Stimulated activated CD8-positive, alpha-beta memory T cell treated with anti-CD3 and anti-CD28 coated beads, Interleukin-12 subunit alpha, Interleukin-12 subunit beta, amount 100 ng/mL, for 24 hours (primary cell): ENCODE measurements around the gene TNFSF9.
A peak's percentile ranks its signal among the peaks of the same experiment; 100 is the strongest.

Experiments used
- DNase-seq: peaks from one replicate; pipeline ENCODE4 v3.0.0-alpha.2; 2020; ENCODE audit errors: extremely low read depth

The TNFSF9 gene, protein sequence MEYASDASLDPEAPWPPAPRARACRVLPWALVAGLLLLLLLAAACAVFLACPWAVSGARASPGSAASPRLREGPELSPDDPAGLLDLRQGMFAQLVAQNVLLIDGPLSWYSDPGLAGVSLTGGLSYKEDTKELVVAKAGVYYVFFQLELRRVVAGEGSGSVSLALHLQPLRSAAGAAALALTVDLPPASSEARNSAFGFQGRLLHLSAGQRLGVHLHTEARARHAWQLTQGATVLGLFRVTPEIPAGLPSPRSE

DNA sequence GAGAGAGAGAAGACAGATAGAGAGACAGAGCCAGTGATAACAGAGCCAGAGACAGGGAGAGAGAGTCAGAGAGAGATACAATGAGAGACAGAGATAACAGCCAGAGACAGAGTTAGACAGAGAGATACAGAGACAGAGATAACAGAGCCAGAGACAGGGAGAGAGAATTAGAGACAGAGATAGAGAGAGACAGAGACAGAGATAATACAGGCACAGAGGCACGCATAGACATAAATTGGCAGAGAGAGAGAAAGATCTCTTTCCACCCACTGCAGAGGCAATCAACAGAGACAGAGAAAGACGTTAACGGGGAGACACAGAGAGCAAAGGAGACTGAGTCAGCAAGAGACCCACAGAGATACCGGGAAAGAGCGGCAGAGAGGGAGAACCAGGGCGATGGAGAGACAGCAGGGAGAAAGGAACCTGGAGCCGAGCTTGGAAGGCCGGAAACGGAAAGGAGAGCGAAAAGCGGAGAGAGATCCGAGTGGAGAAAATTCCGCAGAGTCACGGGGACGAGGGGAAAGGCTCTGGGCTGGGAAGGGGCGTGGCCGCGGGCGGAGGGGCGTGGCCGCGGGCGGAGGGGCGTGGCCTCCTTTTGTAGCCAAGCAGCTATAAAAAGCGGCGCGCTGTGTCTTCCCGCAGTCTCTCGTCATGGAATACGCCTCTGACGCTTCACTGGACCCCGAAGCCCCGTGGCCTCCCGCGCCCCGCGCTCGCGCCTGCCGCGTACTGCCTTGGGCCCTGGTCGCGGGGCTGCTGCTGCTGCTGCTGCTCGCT, at the start of gene TNFSF9:
TNFSF9 (plus strand) TSS at position 641 of the 777 bp plus-strand sequence; CDS start at position 652, 11 bp downstream.
- peak; percentile 60 for DNase-seq

DNA sequence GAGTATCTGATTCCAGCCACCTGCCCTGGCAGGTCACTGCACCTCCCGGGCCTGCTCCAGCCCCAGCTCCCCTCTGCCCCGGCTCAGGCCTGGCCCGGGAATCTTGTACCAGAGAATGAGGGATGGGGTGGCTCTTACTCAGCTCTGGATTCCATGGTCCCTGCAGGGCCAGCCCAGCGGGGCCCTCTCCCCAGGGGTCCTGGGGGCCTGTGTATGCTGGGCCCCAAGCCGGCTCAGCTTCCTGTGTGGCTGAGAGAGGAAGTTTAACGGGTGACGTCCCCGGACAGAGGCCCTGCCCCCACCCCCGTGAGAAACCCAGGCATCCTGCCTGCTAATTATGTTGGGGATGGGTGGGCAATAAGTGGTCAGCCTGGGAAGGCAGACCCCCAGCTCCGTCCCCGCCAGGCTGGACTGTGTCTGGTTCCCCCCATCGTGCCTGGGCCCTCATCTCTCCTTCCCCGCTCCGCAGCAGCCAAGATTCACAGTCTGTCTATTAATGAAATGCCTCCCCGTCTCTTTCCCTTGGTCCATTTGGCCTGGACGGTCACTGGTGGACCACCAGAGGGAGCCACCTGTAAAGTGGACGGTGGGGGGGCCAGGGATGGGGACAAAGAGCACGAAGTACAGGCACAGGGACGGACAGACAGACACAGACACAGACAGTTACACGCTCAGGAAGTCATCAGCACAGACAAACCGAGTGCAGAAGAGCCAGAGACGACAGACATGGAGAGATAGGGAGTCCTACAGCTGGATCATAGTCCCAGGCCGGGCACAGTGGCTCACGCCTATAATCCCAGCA, 49.1 kb upstream of the TNFSF9 start, which contains the start of gene DENND1C:
DENND1C (minus strand) TSS at position 247 of the 802 bp plus-strand sequence; CDS start at position 155, 92 bp downstream.
- no peak for DNase-seq

DNA sequence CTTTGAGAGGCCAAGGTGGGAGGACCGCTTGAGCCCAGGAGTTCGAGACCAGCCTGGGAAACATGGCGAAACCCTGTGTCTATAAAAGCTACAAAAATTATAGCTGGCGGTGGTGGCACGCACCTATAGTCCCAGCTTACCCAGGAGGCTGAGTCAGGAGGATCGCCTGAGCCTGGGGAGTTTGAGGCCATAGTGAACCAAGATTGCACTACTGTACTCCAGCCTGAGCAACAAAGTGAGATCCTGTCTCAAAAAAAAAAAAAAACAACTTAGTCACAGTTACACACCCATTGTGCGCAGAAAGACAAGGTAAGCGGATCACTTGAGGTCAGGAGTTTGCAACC, 48.5 kb upstream of the TNFSF9 start:
- DNase-seq: no peak

DNA sequence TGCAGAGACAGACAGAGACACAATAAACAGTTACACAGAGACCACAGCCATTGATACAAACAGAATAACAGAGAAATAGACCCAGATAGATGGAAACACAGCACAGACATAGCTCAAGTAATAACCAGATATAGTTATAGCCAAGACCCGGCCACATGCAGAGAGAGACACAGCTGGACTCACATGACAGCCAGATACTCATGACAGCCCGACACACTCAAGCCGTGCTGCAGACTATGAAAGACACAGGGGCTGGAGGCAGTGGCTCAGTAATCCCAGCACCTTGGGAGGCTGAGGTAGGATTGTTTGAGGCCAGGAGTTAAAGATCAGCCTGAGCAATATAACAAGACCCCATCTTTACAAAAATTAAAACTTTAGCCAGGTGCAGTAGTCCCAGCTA, 47.6 kb upstream of the TNFSF9 start:
- DNase-seq: no peak

DNA sequence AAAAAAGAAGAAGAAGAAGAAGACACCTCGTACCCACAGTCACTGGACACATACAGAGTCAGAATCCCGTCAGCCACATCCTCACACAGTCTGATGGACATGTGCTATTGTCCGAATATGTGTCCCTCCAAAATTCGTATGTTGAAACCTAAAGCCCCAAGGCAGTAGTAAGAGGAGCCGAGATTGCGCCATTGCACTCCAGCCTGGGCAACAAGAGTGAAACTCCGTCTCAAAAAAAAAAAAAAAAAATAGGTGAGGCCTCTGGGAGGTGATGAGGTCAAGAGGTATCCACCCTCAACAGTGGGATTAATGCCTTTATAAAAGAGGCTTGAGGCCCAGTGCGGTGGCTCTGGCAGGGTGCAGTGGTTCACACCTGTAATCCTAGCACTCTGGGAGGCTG, 46.6 kb upstream of the TNFSF9 start:
- DNase-seq: no peak

DNA sequence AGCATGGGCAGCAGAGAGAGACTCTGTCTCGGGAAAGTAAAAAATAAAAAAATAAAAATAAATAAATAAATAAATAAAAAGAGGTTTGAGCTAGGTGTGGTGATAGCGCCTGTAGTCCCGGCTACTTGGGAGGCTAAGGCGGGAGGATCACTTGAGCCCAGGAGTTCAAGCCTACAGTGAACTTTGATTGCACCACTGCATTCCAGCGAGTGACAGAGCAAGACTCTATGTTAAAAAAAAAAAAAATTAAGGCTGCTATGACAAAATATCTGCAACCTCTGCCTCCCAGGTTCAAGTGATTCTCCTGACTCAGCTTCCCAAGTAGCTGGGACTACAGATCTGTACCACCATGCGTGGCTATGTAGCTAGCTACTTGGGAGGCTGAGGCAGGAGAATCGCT, 46.0 kb upstream of the TNFSF9 start:
- DNase-seq: no peak

DNA sequence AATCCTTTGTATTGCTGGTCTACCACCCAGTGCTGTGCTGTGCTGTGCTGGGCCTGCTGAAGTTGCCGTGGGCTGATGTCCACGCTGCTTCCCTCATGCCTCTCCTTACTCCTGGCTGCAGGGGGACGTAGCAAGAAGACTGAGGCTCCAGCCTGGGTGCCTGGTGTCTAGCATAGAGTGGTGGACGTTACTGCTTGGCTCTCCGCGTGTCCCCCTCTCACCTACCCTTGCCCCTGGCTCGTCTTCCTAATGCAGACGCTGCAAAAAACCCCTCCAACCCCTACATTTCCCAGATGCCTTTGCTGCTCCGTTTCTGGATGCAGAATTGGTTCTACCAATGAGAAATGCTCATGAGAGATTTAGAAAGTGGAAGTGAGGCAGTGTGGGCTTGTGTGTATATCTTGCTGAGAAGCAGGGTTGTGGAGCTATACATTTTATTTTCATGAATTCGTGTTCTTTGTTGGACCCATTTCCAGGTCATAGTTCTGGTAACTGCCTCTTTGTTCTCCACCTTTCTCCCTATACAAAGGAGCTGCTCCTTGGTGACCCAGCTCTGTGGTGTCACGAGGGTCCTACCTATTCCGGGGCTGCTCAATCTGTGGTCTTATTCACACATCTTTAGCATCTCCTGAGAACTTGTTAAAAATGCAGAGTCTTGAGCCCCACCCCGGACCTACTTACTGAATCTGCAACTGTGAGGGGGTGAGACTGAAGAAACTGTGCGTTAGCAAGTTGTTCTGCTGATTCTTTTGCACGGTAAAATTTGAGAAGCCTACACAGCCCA, 41.4 kb upstream of the TNFSF9 start:
- DNase-seq: no peak

DNA sequence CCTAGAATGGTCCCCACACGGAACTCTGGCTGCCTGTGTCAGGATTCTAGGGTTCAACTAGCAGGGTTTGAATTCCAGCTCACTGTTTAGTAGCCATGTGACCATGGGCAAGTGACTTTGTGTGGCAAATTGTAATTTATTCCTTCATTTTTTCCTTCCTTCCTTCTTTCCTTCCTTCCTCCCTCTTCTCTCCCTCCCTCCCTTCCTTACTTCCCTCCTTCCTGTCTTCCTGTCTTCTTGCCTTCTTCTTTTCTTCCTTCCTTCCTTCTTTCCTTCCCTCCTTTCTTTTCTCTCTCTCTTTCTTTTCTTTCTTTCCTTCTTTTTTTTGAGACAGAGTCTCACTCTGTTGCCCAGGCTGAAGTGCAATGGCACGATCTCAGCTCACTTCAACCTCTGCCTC, 40.7 kb upstream of the TNFSF9 start:
- no peak for DNase-seq

DNA sequence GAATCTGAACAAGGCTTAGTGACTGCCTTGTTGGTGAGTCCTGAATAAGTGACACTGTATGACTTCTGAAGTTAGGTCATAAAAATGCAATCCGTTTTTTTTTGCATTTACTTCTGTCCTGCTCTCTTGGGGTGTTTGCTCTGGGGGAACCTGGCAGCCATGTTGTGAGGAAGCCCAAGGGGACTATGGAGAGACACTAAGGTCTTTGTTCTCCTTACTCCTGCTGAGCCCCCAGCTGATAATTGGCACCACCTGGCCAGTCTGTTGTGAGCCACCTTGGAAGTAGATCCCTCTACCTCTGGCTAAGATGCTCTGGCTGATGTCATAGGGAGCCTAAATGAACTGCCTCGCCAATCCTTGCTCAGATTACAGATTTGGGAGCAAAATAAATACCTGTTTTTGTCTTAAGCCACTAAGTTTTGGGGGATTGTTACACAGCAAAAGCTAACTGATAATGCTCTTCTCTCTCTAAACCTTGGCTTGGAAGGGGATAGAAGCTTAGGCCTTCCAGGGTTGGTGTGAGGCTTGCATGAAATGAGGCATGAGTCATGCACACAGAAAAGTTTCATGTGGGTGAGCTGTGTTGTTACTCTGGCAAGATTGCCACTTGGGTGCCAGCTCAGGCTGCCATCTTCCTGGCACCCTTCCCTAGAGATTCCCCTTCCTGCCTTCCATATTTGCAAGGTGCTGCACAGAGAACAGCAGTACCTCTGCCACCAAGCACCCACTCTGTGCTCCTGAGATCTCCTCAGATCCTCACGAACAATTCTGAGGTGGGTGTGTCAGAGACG, 38.8 kb upstream of the TNFSF9 start:
- no peak for DNase-seq

DNA sequence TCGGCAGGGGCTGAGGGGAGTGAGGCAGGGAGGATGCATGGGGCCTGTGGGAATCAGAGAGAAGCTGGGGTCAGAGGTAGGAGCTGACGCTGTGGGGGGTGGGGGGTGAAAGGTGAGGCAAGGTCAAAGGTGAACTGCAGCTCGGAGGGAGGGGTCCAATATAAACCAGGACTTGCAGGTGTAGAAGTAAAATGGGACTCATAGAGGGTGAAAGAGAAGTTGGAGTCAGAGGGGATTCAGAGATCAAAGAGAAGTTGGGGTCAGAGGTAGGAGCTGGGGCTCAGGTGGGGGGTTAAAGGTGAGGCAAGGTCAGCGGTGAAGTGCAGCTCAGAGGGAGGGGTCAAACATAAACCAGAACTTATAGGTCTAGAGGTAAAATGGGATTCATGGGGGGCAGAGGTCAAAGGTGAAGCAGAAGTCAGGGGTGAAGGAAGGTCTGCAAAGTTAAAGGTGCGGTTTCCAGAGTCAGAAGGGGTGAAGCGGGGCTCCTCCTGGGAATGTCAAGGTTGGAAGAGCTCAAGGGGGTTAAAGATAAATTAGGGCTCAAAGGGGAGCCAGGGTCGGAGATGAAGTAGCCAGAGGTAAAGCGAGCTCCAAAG, 36.3 kb upstream of the TNFSF9 start:
- DNase-seq: no peak

DNA sequence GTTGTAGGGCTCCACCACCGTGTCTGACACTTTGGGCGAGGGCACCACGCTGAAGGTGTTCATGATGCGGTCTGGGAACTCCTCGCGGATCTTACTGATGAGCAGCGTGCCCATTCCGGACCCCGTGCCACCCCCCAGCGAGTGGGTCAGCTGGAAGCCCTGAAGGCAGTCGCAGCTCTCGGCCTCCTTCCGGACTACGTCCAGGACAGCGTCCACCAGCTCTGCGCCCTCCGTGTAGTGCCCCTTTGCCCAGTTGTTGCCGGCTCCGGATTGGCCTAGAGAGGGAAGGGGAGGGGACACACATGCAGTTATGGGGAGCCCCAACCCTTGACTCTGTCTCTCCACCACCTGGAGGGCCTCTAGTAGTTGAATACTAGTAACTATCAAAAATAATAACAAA, 34.9 kb upstream of the TNFSF9 start:
- no peak for DNase-seq

DNA sequence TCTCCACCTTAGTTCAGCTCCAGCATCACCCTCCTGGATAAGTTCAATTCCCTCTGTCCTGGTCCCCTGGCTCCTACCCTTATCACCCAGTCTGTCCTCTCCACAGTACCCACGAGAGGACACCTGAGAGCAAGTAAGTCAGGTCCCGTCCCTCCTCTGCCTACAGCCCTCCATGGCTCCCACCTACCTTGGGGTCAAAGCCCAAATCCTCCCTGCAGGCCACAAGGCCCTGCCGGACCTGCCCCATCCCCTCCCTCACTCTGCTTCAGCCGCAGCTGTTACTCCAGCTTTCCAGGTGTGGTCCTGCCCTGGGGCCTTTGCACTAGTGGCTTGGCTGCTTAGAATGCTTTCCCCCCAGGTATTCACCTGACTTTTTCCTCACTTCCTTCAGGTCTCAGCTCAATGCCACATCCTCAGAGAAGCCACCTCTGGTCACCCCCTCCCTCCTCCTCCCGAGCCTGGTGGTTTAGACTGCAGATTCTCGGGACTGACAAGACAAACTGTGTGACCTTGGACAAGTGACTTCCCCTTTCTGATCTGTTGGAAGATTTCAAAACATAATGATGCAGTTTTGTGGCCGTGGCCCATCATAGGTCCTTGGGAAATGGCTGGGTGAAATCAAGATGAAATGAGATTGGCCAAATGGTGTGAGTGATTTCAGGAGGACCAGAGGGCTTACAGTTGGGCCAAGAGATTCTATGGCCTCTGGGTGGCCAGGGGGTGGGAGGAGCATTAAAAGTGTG, 32.4 kb upstream of the TNFSF9 start:
- DNase-seq: no peak

DNA sequence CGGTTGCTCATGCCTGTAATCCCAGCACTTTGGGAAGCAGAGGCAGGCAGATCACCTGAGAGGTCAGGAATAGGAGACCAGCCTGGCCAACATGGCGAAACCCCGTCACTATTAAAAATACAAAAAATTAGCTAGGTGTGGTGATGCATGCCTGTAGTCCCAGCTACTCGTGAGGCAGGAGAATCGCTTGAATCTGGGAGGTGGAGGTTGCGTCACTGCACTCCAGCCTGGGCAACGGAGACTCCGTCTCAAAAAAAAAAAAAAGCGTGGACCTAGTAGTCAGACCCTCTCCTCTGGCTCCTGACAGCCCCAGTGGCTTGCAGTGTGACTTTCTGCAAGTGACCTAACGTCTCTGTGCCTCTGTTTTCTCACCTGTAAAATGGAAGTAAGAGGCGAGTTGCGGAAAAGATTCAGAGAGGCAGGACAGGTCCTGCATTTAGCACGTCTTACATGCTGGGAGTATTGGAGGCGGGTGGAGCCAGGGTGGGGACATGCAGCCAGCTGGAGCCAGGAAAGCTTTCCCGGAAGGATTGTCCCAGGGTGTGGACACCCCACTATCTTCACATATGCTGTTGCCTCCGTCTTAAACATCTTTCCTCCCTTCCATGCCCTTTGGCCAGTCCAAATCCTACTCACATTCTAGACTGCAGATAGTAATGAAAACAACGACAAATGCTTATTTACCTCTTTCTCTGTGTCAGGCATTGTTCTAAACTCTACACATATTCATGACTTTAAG, 31.6 kb upstream of the TNFSF9 start:
- DNase-seq: no peak

DNA sequence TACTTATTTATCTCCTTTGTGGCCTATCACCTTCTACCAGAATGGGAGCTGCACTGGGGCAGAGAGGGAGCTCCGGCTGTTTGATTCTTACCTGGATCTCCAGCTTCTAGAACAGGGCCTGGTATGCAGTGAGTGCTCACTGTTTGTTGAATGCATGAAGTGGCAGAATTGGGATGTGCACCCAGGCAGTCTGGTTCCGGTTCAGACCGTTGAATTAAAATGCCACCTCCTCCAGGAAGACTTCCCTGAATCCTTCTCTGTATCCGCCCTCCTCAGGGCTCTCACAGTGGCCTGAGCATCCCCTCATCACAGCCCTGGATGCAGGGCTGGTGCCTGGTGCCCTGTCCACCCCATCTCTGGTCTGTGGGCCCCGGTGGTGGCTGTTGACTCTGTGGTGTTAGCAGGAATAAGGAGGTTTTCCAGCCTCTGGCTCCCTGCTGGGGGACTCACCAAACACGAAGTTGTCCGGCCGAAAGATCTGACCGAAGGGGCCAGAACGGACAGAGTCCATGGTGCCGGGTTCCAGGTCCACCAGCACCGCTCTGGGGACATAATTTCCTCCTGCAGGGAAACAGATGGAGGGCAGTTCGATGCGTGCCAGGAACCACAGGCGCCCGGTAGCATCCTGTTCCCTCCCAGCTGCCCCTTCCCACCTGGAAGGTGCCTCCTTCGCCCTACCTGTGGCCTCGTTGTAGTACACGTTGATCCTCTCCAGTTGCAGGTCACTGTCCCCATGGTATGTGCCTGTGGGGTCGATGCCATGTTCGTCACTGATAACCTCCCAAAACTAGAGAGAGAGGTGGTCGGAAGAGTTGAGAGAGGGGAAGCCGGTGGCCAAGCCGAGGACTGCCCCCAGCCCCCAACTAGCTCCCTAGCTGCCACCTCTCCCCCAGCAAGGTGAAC, 29.7 kb upstream of the TNFSF9 start:
- no peak for DNase-seq

DNA sequence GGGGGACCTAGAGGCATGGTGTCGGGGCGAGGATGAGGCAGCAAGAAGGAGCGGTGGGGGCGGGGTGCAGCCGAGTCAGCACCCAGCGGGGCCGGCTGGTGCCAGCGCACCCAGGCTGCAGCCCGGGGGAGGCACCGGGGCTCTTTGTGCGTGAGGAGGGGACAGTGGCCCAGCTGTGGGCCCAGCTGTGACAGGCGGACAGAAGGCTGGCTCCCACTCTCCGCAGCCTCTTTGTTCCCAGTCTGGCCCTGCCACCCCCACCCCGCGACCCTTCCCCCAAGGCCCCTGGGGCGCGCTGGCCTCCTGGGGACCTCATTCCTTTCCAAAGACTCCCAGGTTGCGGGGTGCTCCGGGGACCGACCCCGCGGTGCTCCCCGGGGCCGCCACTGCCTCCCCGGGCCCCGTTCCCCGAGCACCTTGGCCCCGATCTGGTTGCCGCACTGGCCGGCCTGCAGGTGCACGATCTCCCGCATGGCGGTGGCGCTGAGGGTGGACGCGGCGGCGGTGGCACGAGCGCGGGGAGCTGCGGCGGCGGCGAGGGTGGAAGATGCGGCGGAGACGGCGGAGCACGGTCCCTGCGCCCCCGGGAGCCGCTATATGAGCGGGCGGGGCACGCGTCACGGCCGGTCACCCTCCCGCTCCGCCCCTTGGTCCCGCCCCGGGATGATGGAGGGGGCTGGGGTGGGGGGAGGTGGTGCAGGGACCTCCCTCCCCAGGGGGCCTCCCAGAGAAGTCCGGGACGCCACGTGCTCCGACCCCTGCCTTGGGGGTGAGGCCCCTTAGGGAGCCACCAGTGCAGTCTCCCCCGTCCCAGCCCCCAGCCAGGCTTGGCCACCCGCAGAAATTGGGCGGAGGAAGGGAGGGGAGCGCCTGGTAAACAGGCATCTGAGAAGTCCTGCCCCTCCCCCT, 28.8 kb upstream of the TNFSF9 start, which contains the start of gene TUBB4A:
TUBB4A (minus strand) TSS at position 570 of the 909 bp plus-strand sequence; CDS start at position 473, 97 bp downstream.
- no peak for DNase-seq

DNA sequence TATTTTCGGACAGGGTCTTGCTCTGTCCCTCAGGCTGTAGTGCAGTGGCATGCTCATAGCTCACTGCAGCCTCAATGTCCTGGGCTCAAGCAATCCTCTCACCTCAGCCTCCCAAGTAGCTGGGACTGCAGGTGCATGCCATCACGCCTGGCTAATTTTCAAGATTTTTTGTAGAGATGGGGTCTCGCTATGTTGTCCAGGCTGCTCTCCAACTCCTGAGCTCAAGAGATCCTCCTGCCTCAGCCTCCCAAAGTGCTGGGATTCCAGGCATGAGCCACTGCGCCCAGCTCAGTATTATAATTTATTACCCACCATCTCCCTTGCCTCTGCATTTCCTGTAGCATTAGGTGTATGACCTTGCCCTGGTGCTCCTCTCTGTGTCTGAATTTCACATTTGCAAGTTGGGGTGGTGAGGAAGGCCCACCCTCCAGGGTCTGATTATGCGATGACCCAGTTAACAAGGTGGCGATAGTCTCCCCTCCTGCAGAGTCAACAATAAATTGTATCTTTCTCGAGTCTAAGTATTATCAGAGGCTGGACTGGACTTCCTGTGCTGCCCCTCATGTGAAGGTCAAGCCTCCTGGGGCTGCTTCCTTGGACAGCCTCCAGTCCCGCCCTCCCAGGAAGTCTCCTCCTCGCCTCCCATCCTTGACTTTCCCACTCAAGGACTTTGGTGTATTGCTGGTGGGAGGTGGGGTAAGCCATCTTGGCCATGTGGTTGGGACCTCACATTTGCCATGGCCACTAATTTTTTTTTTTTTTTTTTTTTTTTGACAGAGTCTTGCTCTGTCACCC, 27.2 kb upstream of the TNFSF9 start:
- DNase-seq: no peak
